ENCODE measurements around the gene SEPTIN10. TPM values are rescaled to one million over a fixed set of nuclear protein-coding genes. Genes with fewer than 3 reads are reported as not detected.

The SEPTIN10 gene
- total RNA-seq, 1 experiment from 2014 or later, result 112 TPM

DNA sequence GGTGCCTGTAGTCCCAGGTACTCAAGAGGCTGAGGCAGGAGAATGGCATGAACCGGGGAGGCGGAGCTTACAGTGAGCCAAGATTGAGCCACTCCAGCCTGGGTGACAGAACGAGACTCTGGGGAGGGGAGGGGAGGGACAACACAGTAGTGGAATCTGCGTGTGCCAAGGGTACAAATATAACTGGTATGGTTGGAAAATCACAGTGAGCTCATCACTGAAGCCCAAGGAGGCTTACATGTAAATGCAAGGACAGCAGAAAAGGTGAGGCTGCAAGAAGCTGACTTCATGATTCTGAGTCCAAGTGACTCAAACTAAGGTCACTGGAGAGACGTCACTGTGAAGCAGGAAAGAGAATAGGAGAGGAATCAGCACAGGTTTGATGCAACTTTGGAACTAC lies 9.2 kb downstream of the SEPTIN10 start:
- POLR2A ChIA-PET (ENCODE audit: unreplicated experiment), result interaction anchor here (0.6 to 1.0 kb wide), 4 partner anchors 10 to 570 kb away, joined by 3 to 8 read pairs (median 6); partner anchors contain the start of genes SEPTIN10 and SOWAHC

GRCh38 chr2:109602617-109603188 lies 11.1 kb downstream of the SEPTIN10 start:
- Histone ChIP-seq H3K36me3 (ENCODE audit: low read depth) (no peaks in the 10 kb centered on the region), H3K27ac (no peak overlapping the region), H3K4me2 (no peak overlapping the region), H3K9me2 (ENCODE audit: insufficient read depth) (no peaks in the 10 kb centered on the region), H3F3A (ENCODE audit: insufficient read depth, low read depth) (peaks cover 9% of the 10 kb centered on the region; the same call in 1 of the 2 replicates), H3K4me1 (replicated peaks; ENCODE audit: insufficient read depth) (peaks cover 34% of the 10 kb centered on the region), H3K79me2 (ENCODE audit: low read depth) (peaks cover 55% of the 10 kb centered on the region), H2AFZ (no peak overlapping the region), H4K20me1 (ENCODE audit: insufficient read depth) (no peaks in the 10 kb centered on the region), H3K9me3 (ENCODE audit: insufficient read depth, low read depth) (peaks cover 5% of the 10 kb centered on the region; the same call in 1 of the 2 replicates), H3K4me3 (no peak overlapping the region), H3K27me3 (ENCODE audit: insufficient read depth, low read depth) (no peaks in the 10 kb centered on the region)
- DNase-seq, result no peak
- POLR2A ChIA-PET (ENCODE audit: unreplicated experiment), result interaction anchor here (0.7 kb wide), 1 partner anchor 362 kb away, joined by 7 read pairs; no protein-coding TSS in a partner anchor
- intact Hi-C loops (cut with micrococcal nuclease; ENCODE audit: unreplicated experiment), result loop anchor here (5.0 to 10.0 kb wide), 2 partner anchors 35 to 478 kb away; partner anchors contain the start of gene SH3RF3
- BruUV-seq (replicated peaks), result no TSS peak
- TF ChIP-seq EZH2 (IDR thresholded peaks at IDR 0.05; ENCODE audit: low read depth), result no peak
- TF ChIP-seq, protein P1, sequence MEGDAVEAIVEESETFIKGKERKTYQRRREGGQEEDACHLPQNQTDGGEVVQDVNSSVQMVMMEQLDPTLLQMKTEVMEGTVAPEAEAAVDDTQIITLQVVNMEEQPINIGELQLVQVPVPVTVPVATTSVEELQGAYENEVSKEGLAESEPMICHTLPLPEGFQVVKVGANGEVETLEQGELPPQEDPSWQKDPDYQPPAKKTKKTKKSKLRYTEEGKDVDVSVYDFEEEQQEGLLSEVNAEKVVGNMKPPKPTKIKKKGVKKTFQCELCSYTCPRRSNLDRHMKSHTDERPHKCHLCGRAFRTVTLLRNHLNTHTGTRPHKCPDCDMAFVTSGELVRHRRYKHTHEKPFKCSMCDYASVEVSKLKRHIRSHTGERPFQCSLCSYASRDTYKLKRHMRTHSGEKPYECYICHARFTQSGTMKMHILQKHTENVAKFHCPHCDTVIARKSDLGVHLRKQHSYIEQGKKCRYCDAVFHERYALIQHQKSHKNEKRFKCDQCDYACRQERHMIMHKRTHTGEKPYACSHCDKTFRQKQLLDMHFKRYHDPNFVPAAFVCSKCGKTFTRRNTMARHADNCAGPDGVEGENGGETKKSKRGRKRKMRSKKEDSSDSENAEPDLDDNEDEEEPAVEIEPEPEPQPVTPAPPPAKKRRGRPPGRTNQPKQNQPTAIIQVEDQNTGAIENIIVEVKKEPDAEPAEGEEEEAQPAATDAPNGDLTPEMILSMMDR (conservative IDR thresholded peaks at IDR 0.05), result no peak
- CTCF ChIA-PET, result interaction anchor here (0.7 kb wide), 1 partner anchor 89 kb away, joined by 6 read pairs; no protein-coding TSS in a partner anchor

More for the DNA sequence above, 9.2 kb downstream of the SEPTIN10 start:
- no peak overlapping the region for H2AFZ ChIP-seq
- no TSS peak for BruUV-seq (replicated peaks)
- H3K36me3 ChIP-seq (ENCODE audit: low read depth), result no peaks in the 10 kb centered on the region
- H3K79me2 ChIP-seq (ENCODE audit: low read depth), result peaks cover 70% of the 10 kb centered on the region
- CTCF ChIA-PET, result interaction anchor here (0.6 to 1.3 kb wide), 2 partner anchors 100 to 512 kb away, joined by 3 to 5 read pairs; no protein-coding TSS in a partner anchor
- TF ChIP-seq, protein P1 (conservative IDR thresholded peaks at IDR 0.05), result no peak
- no peak for TF ChIP-seq EZH2 (IDR thresholded peaks at IDR 0.05; ENCODE audit: low read depth)
- H3F3A ChIP-seq (ENCODE audit: insufficient read depth, low read depth), result peaks cover 9% of the 10 kb centered on the region; the same call in 1 of the 2 replicates
- H3K4me3 ChIP-seq, result no peak overlapping the region
- H3K4me2 ChIP-seq, result peak overlapping the region; percentile 19; the same call in 1 of the 2 replicates
- H4K20me1 ChIP-seq (ENCODE audit: insufficient read depth), result no peaks in the 10 kb centered on the region
- intact Hi-C loops (cut with micrococcal nuclease; ENCODE audit: unreplicated experiment), result loop anchor here (2.0 to 10.0 kb wide), 3 partner anchors 37 to 480 kb away; partner anchors contain the start of gene SH3RF3
- peak overlapping the region; percentile 68 for H3K27ac ChIP-seq
- peak; percentile 75 to 77 for DNase-seq
- H3K4me1 ChIP-seq (replicated peaks; ENCODE audit: insufficient read depth), result peaks cover 53% of the 10 kb centered on the region
- no peaks in the 10 kb centered on the region for H3K27me3 ChIP-seq (ENCODE audit: insufficient read depth, low read depth)
- no peaks in the 10 kb centered on the region for H3K9me2 ChIP-seq (ENCODE audit: insufficient read depth)
- H3K9me3 ChIP-seq (ENCODE audit: insufficient read depth, low read depth), result peaks cover 6% of the 10 kb centered on the region; the same call in 1 of the 2 replicates

GRCh38 chr2:109601783-109602182 lies 12.0 kb downstream of the SEPTIN10 start:
- intact Hi-C loops (cut with micrococcal nuclease; ENCODE audit: unreplicated experiment), result loop anchor here (5.0 to 10.0 kb wide), 2 partner anchors 34 to 477 kb away; partner anchors contain the start of gene SH3RF3
- H3K79me2 ChIP-seq (ENCODE audit: low read depth), result peaks cover 45% of the 10 kb centered on the region
- H3K4me2 ChIP-seq, result no peak overlapping the region
- no peaks in the 10 kb centered on the region for H3K36me3 ChIP-seq (ENCODE audit: low read depth)
- H3K27ac ChIP-seq, result no peak overlapping the region
- no peaks in the 10 kb centered on the region for H4K20me1 ChIP-seq (ENCODE audit: insufficient read depth)
- no peak overlapping the region for H2AFZ ChIP-seq
- POLR2A ChIA-PET (ENCODE audit: unreplicated experiment), result no interaction called here
- no peaks in the 10 kb centered on the region for H3K27me3 ChIP-seq (ENCODE audit: insufficient read depth, low read depth)
- no peaks in the 10 kb centered on the region for H3K9me2 ChIP-seq (ENCODE audit: insufficient read depth)
- H3K4me1 ChIP-seq (replicated peaks; ENCODE audit: insufficient read depth), result peaks cover 25% of the 10 kb centered on the region
- peaks cover 9% of the 10 kb centered on the region; the same call in 1 of the 2 replicates for H3F3A ChIP-seq (ENCODE audit: insufficient read depth, low read depth)
- H3K4me3 ChIP-seq, result no peak overlapping the region
- DNase-seq, result no peak
- no TSS peak for BruUV-seq (replicated peaks)
- CTCF ChIA-PET, result interaction anchor here (0.7 kb wide), 1 partner anchor 9 kb away, joined by 6 read pairs; no protein-coding TSS in a partner anchor
- peaks cover 5% of the 10 kb centered on the region; the same call in 1 of the 2 replicates for H3K9me3 ChIP-seq (ENCODE audit: insufficient read depth, low read depth)
- no peak for TF ChIP-seq EZH2 (IDR thresholded peaks at IDR 0.05; ENCODE audit: low read depth)
- TF ChIP-seq, protein P1 (conservative IDR thresholded peaks at IDR 0.05), result no peak
